K562 (cell line): ENCODE data around the gene PMF1. TPM values are rescaled to one million over a fixed set of nuclear protein-coding genes. Genes with fewer than 3 reads are reported as not detected.

ENCODE experiments used
- ATAC-seq: fragments of 200-7000 bp; cut with Tn5 transposase; 3 replicates; pipeline ENCODE4 v1.9.1; 2020; ENCODE audit warnings: moderate library complexity
- BruUV-seq: library from RNA; stranded (reverse); fragments of 400-500 nt; replicated peaks from 2 replicates; lab custom pipeline; 2021; lab: Mats Ljungman, UMichigan
- CTCF ChIA-PET: fragments of 300-600 bp; formaldehyde crosslinking; extraction: SDS; loops from one replicate; lab custom pipeline; 2021; ENCODE audit warnings: low intra/inter-chr PET ratio; lab: Yijun Ruan, JAX
- POLR2A ChIA-PET: fragments of 300-600, 350-650 bp; sonication (Branson Sonifier 250); formaldehyde crosslinking; extraction: SDS; loops from one replicate; lab custom pipeline; 2021; ENCODE audit warnings: antibody characterized with exemption, inconsistent platforms; lab: Yijun Ruan, JAX
- DNase-seq, 4 experiments: peaks; one replicate each; pipeline versions ENCODE4 v3.0.0 to v3.0.0-alpha.2; 2011 to 2018; ENCODE audit warnings: low spot score in 3 of 4, mixed read lengths in 3 of 4; ENCODE audit errors: extremely low read depth in 1 of 4
- FAIRE-seq: peaks from 2 replicates; lab custom pipeline; 2011; peaks lifted over from hg19 to GRCh38; lab: Jason Lieb, UNC
- H2AFZ ChIP-seq: 2 replicates; pipeline ENCODE4 v1.6.0; 2011; ENCODE audit warnings: low read depth, low read length, control low read depth, inconsistent platforms
- H3K27ac ChIP-seq: fragments of 200-600 bp; 3 replicates; pipeline ENCODE4 v1.8.0; 2011; ENCODE audit warnings: low read depth, mild to moderate bottlenecking, control low read depth, inconsistent platforms, low read length, moderate library complexity, mixed read lengths; ENCODE audit errors: extremely low read depth
- H3K27me3 ChIP-seq, 2 experiments: fragments of 300-600 bp in 1 of 2; 2 replicates in 1 of 2; 3 replicates in 1 of 2; pipeline versions ENCODE4 v1.6.0 to v1.8.0; 2011; ENCODE audit warnings: inconsistent platforms in 2 of 2, low read length in 2 of 2, mild to moderate bottlenecking in 1 of 2, mixed read lengths in 1 of 2, moderate library complexity in 1 of 2; ENCODE audit not compliant: control insufficient read depth in 2 of 2, insufficient read depth in 2 of 2
- H3K36me3 ChIP-seq: fragments of 300-600 bp; 3 replicates; pipeline ENCODE4 v1.8.0; 2011; ENCODE audit warnings: mild to moderate bottlenecking, low read length, inconsistent platforms; ENCODE audit not compliant: control insufficient read depth, insufficient read depth
- H3K4me1 ChIP-seq, 2 experiments: fragments of 200-600 bp in 1 of 2; replicated peaks in 1 of 2; 2 replicates in 1 of 2; 3 replicates in 1 of 2; pipeline versions ENCODE4 v1.5.1 to v1.8.0; 2011; ENCODE audit warnings: inconsistent platforms in 2 of 2, low read length in 2 of 2, mild to moderate bottlenecking in 1 of 2, mixed read lengths in 1 of 2, moderate library complexity in 1 of 2; ENCODE audit not compliant: control insufficient read depth in 2 of 2, insufficient read depth in 2 of 2
- H3K4me2 ChIP-seq: 2 replicates; pipeline ENCODE4 v1.6.1; 2011; ENCODE audit warnings: low read length, control low read depth, inconsistent platforms, mixed read lengths; ENCODE audit not compliant: insufficient read depth
- H3K4me3 ChIP-seq: fragments of 200-600 bp; sonication (generic), shearing (Covaris generic); 2 replicates; pipeline ENCODE4 v1.5.1; 2016; ENCODE audit warnings: control low read depth, inconsistent platforms
- H3K79me2 ChIP-seq: fragments of 200-600 bp; 3 replicates; pipeline ENCODE4 v1.8.0; 2011; ENCODE audit warnings: low read length, inconsistent platforms; ENCODE audit not compliant: control insufficient read depth, insufficient read depth
- H3K9ac ChIP-seq, 2 experiments: 2 replicates each; pipeline versions ENCODE4 v1.6.0 to v1.6.1; 2011; ENCODE audit warnings: low read depth in 2 of 2, low read length in 2 of 2, control low read depth in 1 of 2, inconsistent platforms in 1 of 2, mild to moderate bottlenecking in 1 of 2, mixed read lengths in 1 of 2; ENCODE audit not compliant: insufficient read depth in 1 of 2
- H3K9me1 ChIP-seq: one replicate; pipeline ENCODE4 v1.6.0; 2011; ENCODE audit warnings: inconsistent platforms, mild to moderate bottlenecking, low read length, moderate library complexity; ENCODE audit not compliant: control insufficient read depth, insufficient read depth
- H3K9me3 ChIP-seq: replicated peaks from 2 replicates; pipeline ENCODE4 v1.5.1; 2011; ENCODE audit warnings: low read depth, low read length, inconsistent platforms; ENCODE audit not compliant: control insufficient read depth, insufficient read depth
- H4K20me1 ChIP-seq: replicated peaks from 2 replicates; pipeline ENCODE4 v1.6.1; 2011; ENCODE audit warnings: low read length, inconsistent platforms, mixed read lengths; ENCODE audit not compliant: control insufficient read depth, insufficient read depth
- HBP1 ChIP-seq: fragments of 450-650 bp; formaldehyde crosslinking; IDR thresholded peaks from 2 replicates; pipeline ENCODE4 v1.4.0; 2022; ENCODE audit warnings: missing genetic modification characterization
- HDAC2 ChIP-seq: fragments of 450-650 bp; IDR thresholded peaks from 2 replicates; pipeline ENCODE4 v1.6.1; 2016; ENCODE audit warnings: mild to moderate bottlenecking
- NFE2L1 ChIP-seq: fragments of 450-650 bp; IDR thresholded peaks from 2 replicates; pipeline ENCODE4 v1.6.1; 2016; ENCODE audit warnings: missing genetic modification characterization, low read depth, mild to moderate bottlenecking, missing compliant biosample characterization, moderate library complexity, borderline replicate concordance
- PHTF2 ChIP-seq: fragments of 250-450 bp; sonication (Bioruptor Pico); IDR thresholded peaks from 2 replicates; pipeline ENCODE4 v1.5.0; 2021; ENCODE audit warnings: mild to moderate bottlenecking
- SMARCE1 ChIP-seq: fragments of 450-650 bp; IDR thresholded peaks from 2 replicates; pipeline ENCODE4 v1.7.1; 2016; ENCODE audit warnings: mild to moderate bottlenecking
- whole genome bisulfite sequencing: fragments of 100-300 bp; shearing (Covaris generic); methylation state at CpG from one replicate; pipeline ENCODE4 v1.1.6; 2016; ENCODE audit warnings: low coverage, mixed read lengths; ENCODE audit not compliant: insufficient coverage; ENCODE audit errors: missing lambda C conversion rate; 5-methylcytosine and 5-hydroxymethylcytosine counted together
- in situ Hi-C: fragments of 300-500 bp; cut with MboI; formaldehyde crosslinking; loops from 4 replicates; pipeline ENCODE4 v1.15.0; 2018; ENCODE audit warnings: inconsistent platforms, mixed read lengths
- intact Hi-C: fragments of 100-400 bp; cut with micrococcal nuclease; formaldehyde crosslinking; loops from 2 replicates; pipeline ENCODE4 v1.14.2; 2022
- polyA plus RNA-seq, 8 experiments: library from polyadenylated mRNA; depleted of rRNA in 4 of 8; stranded (reverse) in 5 of 8; unstranded in 3 of 8; fragments of >200 nt; fragmentation: Nextera tagmentation in 2 of 8; fragmentation: Illumina TruSeq in 1 of 8; extraction: Ambion mirVana in 2 of 8; extraction: Trizol in 1 of 8; gene quantifications; 2 replicates each; pipeline versions ENCODE4 v1.2.1 to v1.2.3, GENCODE V29; 2011 to 2014; ENCODE audit warnings: inconsistent platforms in 1 of 8, missing spikeins in 1 of 8
- total RNA-seq, 7 experiments: library from RNA; depleted of rRNA in 6 of 7; stranded (reverse); fragments of >200 nt in 6 of 7; fragmentation: Illumina TruSeq in 2 of 7; extraction: Trizol in 2 of 7; gene quantifications; 2 replicates each; pipeline versions ENCODE4 v1.2.1 to v1.2.3, GENCODE V29; 2011 to 2021; ENCODE audit warnings: low replicate concordance in 1 of 7

Gene PMF1
- total and polyA plus RNA-seq, 9 of the 15 experiments (the other 6 are each of a cell fraction or from before 2014, with no cell fraction given) = 9.4 to 92.9 (median 71.0) TPM

- Histone ChIP-seq H2AFZ (no peak overlapping the region), H3K36me3 (peaks cover 62% of the 10 kb centered on the region), H3K4me3 (no peak overlapping the region), H3K9me3 (no peaks in the 10 kb centered on the region), H3K4me2 (no peak overlapping the region)
- WGBS = 88% methylated on average over 3 of the region's 3 CpGs
- no peak for DNase-seq
- intact Hi-C loops = no loop called here
- TF ChIP-seq HBP1 = no peak
- TF ChIP-seq HDAC2 = no peak
- no peak for TF ChIP-seq PHTF2 (CRISPR knock-in tag)
- no peak for TF ChIP-seq SMARCE1
- no peak for TF ChIP-seq NFE2L1 (tag)
- TF ChIP-seq, all 486 proteins: peak for 0
- Histone ChIP-seq H3K4me1 (peaks cover 3 to 6% of the 10 kb centered on the region in 2 experiments; a peak in 3 of 5 replicates), H3K9me1 (no peaks in the 10 kb centered on the region), H4K20me1 (peaks cover 11% of the 10 kb centered on the region; the same call in 1 of the 2 replicates), H3K9ac (no peak overlapping the region), H3K27me3 (no peaks in the 10 kb centered on the region), H3K79me2 (peaks cover 52% of the 10 kb centered on the region), H3K27ac (no peak overlapping the region)
- BruUV-seq = no TSS peak
- ATAC-seq (no peak), FAIRE-seq (no peak)
- ChIA-PET POLR2A (interaction anchor here (0.6 to 6.3 kb wide), 7 partner anchors 9 to 157 kb away, joined by 3 to 63 read pairs (median 4); no protein-coding TSS in a partner anchor), CTCF (interaction anchor here (0.6 kb wide), 1 partner anchor 151 kb away, joined by 3 read pairs; no protein-coding TSS in a partner anchor)
- in situ Hi-C loops = no loop called here
Observed at GRCh38 chr1:156279837-156280236, 67.0 kb downstream of the PMF1 start.
